Adrenal gland (tissue), 12 donors: ENCODE data around the gene NAPSA. TPM values are rescaled to one million over a fixed set of nuclear protein-coding genes. Genes with fewer than 3 reads are reported as not detected.
A peak's percentile ranks its signal among the peaks of the same experiment; 100 is the strongest.
"Not testable (repeated sequence)": the region's sequence is repeated elsewhere in the genome, so short reads cannot be mapped to it uniquely, and the experiment has no call there.

Source experiments
- DNase-seq, 7 donors: peaks; one replicate each; pipeline ENCODE4 v3.0.0-alpha.2; 2019 to 2020
- H3K27ac ChIP-seq, 5 donors: fragments of 200-600 bp; sonication (generic) in 4 of 5; 1 replicate in 3 of 5; 2 replicates in 2 of 5; pipeline versions ENCODE4 v1.5.1 to v1.8.0; 2016 to 2020; ENCODE audit warnings: mild to moderate bottlenecking in 1 of 5
- H3K27me3 ChIP-seq: fragments of 200-600 bp; 2 replicates; pipeline ENCODE4 v1.8.0; 2021
- H3K36me3 ChIP-seq, 2 donors: fragments of 200-600 bp; replicated peaks in 1 of 2; 1 replicate in 1 of 2; 2 replicates in 1 of 2; pipeline versions ENCODE4 v1.5.1 to v1.8.0; 2018 to 2022
- H3K4me1 ChIP-seq, 2 donors: fragments of 200-600 bp; replicated peaks in 1 of 2; 1 replicate in 1 of 2; 2 replicates in 1 of 2; pipeline versions ENCODE4 v1.5.1 to v1.8.0; 2018 to 2021
- H3K4me3 ChIP-seq, 4 donors: fragments of 200-600 bp; sonication (generic) in 3 of 4; one replicate each; pipeline ENCODE4 v1.5.1; 2016 to 2018
- H3K9me3 ChIP-seq, 3 donors: fragments of 200-600 bp; sonication (generic) in 1 of 3; replicated peaks in 1 of 3; 1 replicate in 2 of 3; 2 replicates in 1 of 3; pipeline versions ENCODE4 v1.5.1 to v1.8.0; 2016 to 2021
- POLR2A ChIP-seq, 2 donors: fragments of 450-650 bp; IDR thresholded peaks; one replicate each; pipeline ENCODE4 v1.6.1; 2017; ENCODE audit warnings: antibody characterized with exemption in 2 of 2, mild to moderate bottlenecking in 2 of 2, moderate library complexity in 1 of 2
- WGBS, 4 donors: extraction: QIAGEN DNeasy Blood & Tissue Kit in 2 of 4; methylation state at CpG; one replicate each; pipeline versions ENCODE4 v1.1.5 to v1.1.7; 2013 to 2017; 5-methylcytosine and 5-hydroxymethylcytosine counted together
- intact Hi-C, 2 donors: fragments of 100-400 bp; cut with DNase I; formaldehyde crosslinking; loops; one replicate each; pipeline versions ENCODE4 v1.14.1 to v1.15.0; 2022 to 2023
- polyA plus RNA-seq, 3 donors: library from polyadenylated mRNA; stranded (reverse); fragments of 200-250 nt in 2 of 3; fragments of 350-450 nt in 1 of 3; fragmentation: Illumina TruSeq in 1 of 3; extraction: RNeasy Lipid Tissue Mini Kit (QIAGEN cat#74804) in 1 of 3; gene quantifications; one replicate each; pipeline ENCODE4 v1.2.3, GENCODE V29; 2013 to 2014
- total RNA-seq, 9 donors: library from RNA; depleted of rRNA in 4 of 9; stranded (reverse); fragments of >200 nt in 4 of 9; fragments of 120-200 nt in 1 of 9; fragmentation: NEBNext Ultra II Directional in 1 of 9; extraction: Animal tissue kit (Norgen Biotek cat#: 25700) in 1 of 9; gene quantifications; one replicate each; pipeline versions ENCODE4 v1.1.0 to v1.2.4, GENCODE V29; 2013 to 2023
- TF ChIP-seq, protein P1 (sequence below), 6 experiments: fragments of 450-650 bp in 4 of 6; fragments of 200-600 bp in 2 of 6; sonication (generic) in 1 of 6; IDR thresholded peaks; 1 replicate in 5 of 6; 2 replicates in 1 of 6; pipeline versions ENCODE4 v1.5.1 to v1.8.0; 2016 to 2021; ENCODE audit warnings: antibody characterized with exemption in 6 of 6, mild to moderate bottlenecking in 2 of 6, moderate library complexity in 1 of 6
- donor health status: healthy with polysubstance abuse.
- donor health status: Bipolar disorder and iron deficiency.
- donor health status: DM: yes; HTN: yes; CAD: no.
- donor health status: DM: no; HTN: no; CAD: no.
- donor health status: DM: no; HTN: no; CAD: no.
- donor health status: DM: yes; HTN: yes; CAD: no.

Gene NAPSA
- total and polyA plus RNA-seq, 12 donors: 0.14 to 4.5 (median 0.67) TPM; not detected in 3

DNA sequence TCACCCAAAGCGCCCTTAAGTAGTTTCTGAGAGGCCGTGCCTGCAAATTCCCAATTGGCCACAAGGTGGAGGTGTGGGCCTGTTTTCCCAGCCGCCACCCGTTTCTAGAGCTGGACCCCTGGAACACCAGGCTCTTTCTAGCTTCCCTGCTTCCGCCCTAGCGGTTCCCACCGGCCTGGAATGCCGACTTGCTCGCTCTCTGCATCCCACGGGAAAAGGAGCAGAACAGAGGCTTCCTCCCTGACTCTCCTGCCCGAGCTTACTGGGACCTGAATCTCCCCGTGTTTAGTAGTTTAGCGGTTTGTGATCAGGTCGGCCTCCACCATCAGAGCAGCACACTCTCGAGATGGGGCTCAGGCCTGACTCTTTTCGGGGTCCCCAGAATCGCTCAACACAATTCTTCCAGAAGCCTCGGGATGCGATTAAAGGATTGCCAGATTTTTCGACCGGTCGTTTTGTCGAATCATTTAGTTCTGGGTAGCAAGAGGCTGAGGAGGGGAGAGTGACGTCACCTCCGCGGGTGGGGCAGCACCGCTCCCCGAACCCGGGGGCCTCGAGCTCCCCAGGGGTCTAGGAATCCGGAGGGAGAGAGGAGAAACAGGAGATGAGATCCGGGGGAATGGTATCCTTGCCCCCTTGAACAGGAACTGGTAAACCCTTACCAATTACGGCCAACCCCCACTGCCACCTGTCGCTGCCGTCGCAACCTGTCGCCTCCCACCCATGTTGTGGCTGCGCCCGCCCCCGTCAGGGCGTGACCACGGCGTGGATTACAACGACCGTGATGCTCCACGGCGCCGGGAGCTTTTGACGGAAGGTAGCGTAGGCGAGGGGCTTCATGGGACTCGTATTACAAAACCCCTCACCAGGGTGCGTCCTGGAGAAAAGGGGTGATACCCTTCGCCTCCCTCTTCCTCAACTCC, 8.0 kb downstream of the NAPSA start:
- DNase-seq: peak; percentile 44 to 91 (median 70)
- Histone ChIP-seq H3K36me3 (no peaks in the 10 kb centered on the region), H3K27ac (peak overlapping the region in 4 of 5 donors; percentile 22 to 77 (median 64)), H3K9me3 (no peaks in the 10 kb centered on the region), H3K4me1 (no peaks in the 10 kb centered on the region), H3K27me3 (no peaks in the 10 kb centered on the region), H3K4me3 (peak overlapping the region in 2 of 4 donors; percentile 19 to 49)
- 8 to 23% (median 13%) methylated on average over 32 to 54 of the region's 54 CpGs for WGBS, 4 donors
- TF ChIP-seq POLR2A (IDR thresholded peaks at IDR 0.05): no peak
- TF ChIP-seq, protein P1, sequence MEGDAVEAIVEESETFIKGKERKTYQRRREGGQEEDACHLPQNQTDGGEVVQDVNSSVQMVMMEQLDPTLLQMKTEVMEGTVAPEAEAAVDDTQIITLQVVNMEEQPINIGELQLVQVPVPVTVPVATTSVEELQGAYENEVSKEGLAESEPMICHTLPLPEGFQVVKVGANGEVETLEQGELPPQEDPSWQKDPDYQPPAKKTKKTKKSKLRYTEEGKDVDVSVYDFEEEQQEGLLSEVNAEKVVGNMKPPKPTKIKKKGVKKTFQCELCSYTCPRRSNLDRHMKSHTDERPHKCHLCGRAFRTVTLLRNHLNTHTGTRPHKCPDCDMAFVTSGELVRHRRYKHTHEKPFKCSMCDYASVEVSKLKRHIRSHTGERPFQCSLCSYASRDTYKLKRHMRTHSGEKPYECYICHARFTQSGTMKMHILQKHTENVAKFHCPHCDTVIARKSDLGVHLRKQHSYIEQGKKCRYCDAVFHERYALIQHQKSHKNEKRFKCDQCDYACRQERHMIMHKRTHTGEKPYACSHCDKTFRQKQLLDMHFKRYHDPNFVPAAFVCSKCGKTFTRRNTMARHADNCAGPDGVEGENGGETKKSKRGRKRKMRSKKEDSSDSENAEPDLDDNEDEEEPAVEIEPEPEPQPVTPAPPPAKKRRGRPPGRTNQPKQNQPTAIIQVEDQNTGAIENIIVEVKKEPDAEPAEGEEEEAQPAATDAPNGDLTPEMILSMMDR (IDR thresholded peaks at IDR 0.05): peak; percentile 75 to 88 (median 79)
- intact Hi-C loops: loop anchor here in 1 of 2 donors (10.0 kb wide), 1 partner anchor 427 kb away; no protein-coding TSS in a partner anchor

DNA sequence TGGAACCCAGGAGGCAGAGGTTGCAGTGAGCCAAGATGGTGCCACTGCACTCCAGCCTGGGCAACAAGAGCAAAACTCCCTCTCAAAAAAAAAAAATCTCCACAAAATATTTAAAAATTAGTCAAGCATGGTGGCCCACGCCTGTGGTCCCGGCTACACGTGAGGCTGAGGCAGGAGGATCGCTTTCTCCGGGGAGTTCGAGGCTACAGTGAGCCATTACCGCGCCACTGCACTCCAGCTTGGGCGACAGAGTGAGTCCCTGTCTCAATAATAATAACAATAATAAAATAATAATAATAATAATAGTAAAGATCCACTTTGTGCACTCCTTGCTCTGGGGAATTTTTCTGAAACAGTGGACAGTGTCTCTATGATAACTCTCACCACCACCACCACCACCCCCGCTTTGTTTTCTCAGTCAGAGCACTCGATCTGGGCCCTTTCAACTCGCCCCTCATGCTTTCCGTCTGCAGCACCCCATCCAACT, 8.7 kb downstream of the NAPSA start:
- intact Hi-C loops: loop anchor here in 1 of 2 donors (10.0 kb wide), 1 partner anchor 428 kb away; no protein-coding TSS in a partner anchor
- TF ChIP-seq, protein P1 (IDR thresholded peaks at IDR 0.05): no peak
- TF ChIP-seq POLR2A (IDR thresholded peaks at IDR 0.05): no peak
- Histone ChIP-seq H3K4me1 (no peaks in the 10 kb centered on the region), H3K27ac (no peak overlapping the region), H3K27me3 (no peaks in the 10 kb centered on the region), H3K9me3 (no peaks in the 10 kb centered on the region), H3K4me3 (peak overlapping the region in 1 of 4 donors; percentile 19), H3K36me3 (no peaks in the 10 kb centered on the region)
- no peak for DNase-seq
- 33 to 42% (median 37%) methylated on average over 13 of the region's 13 CpGs for WGBS, 4 donors

DNA sequence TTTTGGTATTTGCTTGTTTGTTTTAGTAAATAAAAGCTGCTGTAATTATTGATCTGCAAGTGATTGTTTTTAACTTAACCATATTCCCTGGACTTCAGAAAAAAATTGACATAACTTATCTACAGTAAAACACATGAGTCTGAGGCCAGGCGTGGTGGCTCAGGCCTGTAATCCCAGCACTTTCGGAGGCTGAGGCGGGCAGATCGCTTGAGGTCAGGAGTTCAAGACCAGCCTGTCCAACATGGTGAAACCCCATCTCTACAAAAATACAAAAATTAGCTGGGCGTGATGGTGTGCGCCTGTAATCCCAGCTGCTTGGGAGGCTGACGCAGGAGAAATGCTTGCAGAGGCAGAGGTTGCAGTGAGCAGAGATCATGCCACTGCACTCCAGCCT, 12.0 kb downstream of the NAPSA start:
- not testable (repeated sequence) for H3K27ac ChIP-seq, H3K27me3 ChIP-seq, H3K4me3 ChIP-seq, H3K9me3 ChIP-seq, H3K4me1 ChIP-seq, DNase-seq, H3K36me3 ChIP-seq
- WGBS, 4 donors: 87 to 99% (median 91%) methylated on average over 7 of the region's 7 CpGs
- intact Hi-C loops: loop anchor here in 1 of 2 donors (10.0 kb wide), 1 partner anchor 431 kb away; no protein-coding TSS in a partner anchor

DNA sequence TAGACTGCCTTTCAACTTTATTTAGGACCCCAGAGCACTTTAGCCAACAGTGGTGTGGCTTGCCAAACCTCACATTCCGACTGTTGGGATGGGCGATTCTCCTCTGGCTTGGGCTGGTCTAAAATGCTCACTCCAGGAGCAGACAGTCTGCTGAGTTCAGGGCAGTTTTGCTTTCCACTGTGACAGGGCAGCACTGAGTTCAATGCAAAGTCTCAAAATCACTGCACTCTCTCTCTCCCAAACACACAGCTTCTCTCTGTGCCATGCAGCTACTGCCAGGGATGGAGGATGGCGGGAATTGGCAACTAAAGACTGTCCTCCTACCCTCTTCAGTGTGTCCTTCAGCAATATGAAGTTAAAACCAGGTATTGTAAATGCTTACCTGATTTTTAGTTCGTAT, 13.2 kb downstream of the NAPSA start:
- Histone ChIP-seq H3K27ac (no peak overlapping the region), H3K9me3 (no peaks in the 10 kb centered on the region), H3K27me3 (no peaks in the 10 kb centered on the region), H3K4me3 (no peak overlapping the region), H3K36me3 (no peaks in the 10 kb centered on the region), H3K4me1 (no peaks in the 10 kb centered on the region)
- TF ChIP-seq POLR2A (IDR thresholded peaks at IDR 0.05): no peak
- TF ChIP-seq, protein P1 (IDR thresholded peaks at IDR 0.05): no peak
- DNase-seq: no peak
- 64 to 86% (median 76%) methylated on average over 2 to 4 of the region's 4 CpGs for WGBS, 4 donors
- intact Hi-C loops: loop anchor here in 1 of 2 donors (10.0 kb wide), 1 partner anchor 433 kb away; no protein-coding TSS in a partner anchor
